HG02852 (cell line): ENCODE data around the gene DAO.

Experiments
- ATAC-seq: cut with Tn5 transposase; IDR thresholded peaks from one replicate; pipeline ENCODE4 v1.9.1; 2021; ENCODE audit warnings: mild to moderate bottlenecking, moderate library complexity; ENCODE audit not compliant: unreplicated experiment

The DAO gene

DNA sequence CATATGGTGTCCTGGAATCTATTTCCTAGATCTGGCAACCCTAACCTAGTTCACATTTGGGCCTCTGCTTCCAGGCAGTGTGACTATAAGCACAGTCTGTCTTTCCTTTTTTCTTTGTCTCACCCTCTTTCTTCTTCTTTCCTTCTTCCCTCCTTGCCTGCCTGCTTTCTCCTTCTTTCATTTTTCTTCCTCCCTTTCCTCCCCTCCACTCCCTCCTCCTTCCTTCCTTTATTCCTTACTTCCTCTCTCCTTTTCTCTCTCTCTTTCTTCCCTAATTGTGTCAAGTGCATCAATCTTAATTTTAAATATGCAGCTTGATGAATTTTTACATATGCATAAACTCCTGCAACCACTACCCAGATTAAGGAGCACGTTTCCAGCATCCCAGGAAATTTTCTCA, 4.6 kb upstream of the DAO start:
- no peak for ATAC-seq

DNA sequence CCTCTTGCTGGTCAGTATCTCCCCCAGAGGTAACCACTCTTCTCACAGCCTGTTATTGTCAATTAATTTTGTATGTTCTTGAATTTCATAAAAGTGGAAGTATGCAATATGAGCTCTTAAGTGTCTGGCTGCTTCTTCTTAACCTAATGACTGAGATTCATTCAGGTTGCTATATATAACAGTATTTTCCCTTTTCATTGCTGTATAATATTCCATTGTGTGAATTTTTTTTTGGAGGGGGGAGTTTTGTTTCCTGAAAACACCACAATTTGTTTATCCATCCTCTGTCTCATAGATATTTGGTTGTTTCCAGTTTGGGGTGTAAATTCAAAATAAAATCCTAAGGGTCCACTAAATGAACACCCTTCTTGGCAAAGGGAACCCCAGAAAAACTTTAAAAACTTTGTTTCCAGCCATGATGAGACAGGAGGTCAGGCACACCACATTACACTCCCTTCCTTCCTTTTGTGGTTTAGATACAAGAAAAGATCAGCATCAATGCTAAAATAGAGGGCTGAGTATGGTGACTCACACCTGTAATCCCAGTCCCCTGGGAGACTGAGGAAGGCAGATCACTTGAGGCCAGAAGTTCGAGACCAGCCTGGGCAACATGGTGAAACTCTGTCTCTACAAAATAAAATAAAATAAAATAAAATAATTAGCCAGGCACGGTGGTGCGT, 4.1 kb upstream of the DAO start:
- ATAC-seq, result no peak

DNA sequence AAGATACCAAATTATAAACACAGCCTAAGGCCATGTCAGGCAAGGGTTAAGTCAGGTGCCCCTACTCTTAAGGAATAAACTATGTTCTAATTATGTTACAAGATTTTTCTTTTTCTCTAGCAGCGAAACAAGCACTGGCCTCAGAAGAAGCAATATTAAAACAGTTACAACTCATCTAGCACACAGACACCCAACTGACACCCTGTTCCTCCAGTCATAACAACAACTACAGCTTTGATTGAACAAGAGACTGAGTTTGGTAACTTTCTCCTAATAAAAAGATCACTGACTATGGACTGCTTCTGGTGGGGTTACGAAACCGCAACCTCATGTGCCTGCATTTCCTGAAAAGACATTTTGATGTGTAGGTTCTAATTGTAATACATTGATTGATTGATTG, 3.3 kb upstream of the DAO start:
- ATAC-seq, result no peak

DNA sequence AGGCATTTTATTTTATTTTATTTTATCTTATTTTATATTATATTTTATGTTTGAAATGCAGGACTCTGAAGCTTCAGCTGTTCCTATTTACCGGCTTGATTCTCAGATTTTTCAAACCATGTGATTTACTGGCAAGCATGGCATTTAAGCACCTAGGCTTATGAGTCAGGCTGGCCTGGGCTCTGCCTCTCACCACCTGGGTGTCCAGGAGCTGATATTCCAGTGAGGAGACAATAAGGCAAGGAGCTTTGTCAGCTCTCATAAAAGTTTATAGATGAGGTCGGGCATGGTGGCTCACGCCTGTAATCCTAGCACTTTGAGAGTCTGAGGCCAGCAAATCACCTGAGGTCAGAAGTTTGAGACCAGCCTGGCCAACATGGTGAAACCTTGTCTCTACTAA, 2.1 kb downstream of the DAO start:
- no peak for ATAC-seq

DNA sequence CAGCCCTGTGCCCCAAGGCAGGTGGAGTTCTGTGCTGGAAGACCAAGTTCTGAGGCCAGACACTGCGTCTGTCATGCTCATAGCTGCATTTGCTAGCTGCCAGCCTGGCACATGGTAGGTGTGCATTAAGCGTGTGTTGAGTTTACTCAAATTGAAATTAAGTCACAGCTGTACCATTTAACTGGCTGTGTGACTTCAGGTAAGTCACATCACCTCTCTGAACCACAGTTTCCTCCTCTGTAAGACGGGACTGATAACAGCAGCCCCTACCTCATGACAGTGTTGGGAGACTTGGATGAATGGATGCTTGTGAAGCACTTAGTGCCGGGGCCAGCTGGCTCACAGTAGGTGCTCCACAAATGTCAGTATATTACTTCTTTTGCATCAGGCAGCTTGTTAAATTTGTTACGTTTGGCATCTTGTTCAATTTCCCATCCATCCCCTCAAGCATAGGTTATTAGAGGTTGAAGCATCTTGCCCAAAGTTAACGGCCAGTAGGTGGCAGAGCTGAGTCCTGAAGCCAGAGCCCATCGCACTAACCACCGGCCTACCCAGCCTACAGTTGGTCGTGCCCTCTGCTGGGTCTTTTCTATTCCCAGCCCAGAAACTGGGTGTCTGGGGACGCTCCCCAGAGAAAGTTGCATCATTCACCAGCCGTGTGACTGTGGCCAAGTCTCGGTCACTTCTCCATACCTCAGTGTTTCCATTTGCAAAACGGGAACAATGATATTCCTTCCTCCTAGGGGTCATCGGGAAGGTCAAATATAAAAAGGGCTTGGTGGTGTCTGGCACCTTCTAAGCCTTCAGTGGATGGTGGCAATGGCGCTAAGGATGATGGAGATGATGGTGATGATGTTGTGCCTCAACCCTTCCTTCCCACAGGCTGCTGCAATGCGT, 4.5 kb downstream of the DAO start:
- ATAC-seq, result no peak

DNA sequence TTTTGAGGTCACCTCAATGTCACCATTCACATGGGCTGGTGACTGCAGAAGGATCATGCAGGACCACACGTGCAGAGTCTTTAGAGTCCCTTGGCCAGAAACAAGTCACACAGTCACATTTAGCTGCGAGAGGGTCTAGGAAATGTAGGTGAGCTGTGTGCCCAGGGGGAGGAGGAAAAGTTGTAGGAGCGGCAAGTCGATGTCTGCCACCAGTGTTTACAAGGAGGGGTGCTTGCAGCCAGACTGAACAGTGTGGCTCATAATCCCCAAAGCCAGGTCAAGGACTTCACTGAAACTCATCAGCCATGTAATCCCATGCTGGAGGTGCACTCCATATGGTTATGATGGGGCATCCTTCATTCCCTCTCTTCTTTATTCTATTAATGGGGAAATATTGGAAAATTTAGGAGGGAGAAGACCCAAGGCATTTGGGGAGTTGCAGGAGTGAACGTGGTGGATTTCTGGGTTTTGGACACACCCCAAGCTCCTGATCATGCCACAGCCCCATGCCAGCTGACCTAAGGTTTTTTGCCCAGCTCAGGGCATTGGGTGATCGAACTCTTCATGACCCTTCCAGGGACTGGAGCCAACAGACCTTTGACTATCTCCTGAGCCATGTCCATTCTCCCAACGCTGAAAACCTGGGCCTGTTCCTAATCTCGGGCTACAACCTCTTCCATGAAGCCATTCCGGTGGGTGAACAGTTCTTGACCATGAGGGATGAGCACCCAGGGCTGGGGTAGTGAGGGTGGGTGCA, 7.2 kb downstream of the DAO start:
- no peak for ATAC-seq

DNA sequence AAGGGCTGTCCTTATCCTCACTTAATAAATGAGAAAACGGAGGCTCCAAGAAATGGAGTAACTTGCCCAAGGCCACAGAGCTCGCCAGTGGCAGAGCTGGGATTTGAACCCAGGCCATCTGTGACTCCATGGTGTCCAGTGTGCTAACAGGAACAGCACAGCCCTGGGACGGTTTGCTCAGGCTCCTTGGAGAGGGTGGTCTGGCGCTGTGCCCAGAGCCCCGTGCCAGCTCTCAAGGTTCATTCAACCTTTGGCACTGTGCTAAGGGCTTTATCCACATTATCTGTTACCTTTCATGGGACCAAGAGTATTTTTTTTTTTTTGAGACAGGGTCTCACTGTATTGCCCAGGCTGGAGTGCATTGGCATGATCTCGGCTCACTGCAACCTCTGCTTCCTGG, 8.1 kb downstream of the DAO start:
- no peak for ATAC-seq

DNA sequence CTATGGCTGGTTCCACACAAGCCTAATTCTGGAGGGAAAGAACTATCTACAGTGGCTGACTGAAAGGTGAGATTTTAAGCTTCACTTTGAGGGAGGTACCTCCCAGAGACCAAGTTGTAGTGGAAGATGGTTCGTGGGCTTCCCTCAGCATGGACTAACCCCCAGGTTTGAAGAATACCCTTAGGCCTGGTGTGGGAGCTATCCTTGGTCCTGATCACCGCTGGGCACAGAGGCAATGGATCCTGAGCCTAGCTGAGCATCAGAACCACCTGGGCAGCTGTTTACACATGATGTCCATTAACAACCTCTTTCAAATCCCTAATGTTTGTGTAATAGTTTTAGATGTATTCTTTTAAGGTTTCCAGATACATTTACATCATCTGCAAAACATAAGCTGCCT, 10.3 kb downstream of the DAO start:
- ATAC-seq, result no peak

DNA sequence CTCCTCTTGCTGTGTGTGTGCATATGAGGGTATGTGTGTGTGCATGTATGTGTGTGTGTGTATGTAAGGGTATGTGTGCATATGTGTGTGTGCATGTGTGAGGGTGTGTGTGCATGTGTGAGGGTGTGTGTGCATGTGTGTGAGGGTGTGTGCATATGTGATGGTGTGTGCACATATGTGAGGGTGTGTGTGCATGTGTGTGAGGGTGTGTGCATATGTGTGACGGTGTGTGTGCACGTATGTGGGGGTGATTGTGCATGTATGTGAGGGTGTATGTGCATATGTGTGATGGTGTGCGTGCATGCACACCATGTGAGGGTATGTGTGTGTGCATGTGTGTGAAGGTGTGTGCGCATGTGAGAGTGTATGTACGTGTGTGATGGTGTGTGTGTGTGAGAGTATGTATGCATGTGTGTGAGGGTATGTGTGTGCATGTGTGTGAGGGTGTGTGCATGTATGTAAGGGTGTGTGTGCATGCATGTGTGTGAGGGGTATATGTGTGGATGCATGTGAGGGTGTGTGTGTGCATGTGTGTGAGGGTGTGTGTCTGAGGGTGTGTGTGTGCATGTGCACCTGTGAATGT, 15.4 kb downstream of the DAO start:
- no peak for ATAC-seq

DNA sequence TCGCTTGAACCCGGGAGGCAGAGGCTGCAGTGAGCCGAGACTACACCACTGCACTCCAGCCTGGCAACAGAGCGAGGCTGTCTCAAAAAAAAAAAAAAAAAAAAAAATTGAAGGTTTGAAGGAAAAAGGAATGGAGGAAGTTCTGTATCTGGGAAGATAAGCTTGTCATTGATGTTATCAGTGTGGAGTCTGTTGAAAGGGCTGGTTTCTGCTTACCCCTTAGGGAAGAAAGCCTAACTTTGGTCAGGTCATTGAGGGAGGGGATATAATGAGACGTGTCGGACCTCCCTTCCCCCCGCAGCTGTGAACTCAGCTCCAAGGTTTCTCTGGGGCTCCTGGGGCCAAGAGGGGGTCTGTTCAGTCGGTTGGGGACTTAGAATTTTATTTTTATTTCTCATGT, 16.4 kb downstream of the DAO start:
- ATAC-seq, result no peak

DNA sequence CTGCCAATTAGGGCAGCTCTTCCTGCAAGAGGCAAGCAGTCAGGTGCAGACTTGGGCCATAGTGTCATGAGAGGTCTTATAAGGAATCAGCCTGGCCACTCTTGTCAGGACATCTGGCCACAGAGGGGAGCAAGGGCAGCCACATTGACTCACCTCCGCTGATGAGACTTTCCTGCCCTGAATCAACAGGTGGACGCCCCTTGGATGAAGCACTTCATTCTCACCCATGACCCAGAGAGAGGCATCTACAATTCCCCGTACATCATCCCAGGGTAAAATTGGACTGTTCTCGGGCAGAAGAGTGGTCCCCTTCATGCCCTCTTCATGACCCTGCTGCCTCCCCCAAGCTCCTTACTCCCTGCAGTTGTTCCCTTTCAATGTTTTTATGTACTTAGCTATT, 16.9 kb downstream of the DAO start:
- no peak for ATAC-seq

DNA sequence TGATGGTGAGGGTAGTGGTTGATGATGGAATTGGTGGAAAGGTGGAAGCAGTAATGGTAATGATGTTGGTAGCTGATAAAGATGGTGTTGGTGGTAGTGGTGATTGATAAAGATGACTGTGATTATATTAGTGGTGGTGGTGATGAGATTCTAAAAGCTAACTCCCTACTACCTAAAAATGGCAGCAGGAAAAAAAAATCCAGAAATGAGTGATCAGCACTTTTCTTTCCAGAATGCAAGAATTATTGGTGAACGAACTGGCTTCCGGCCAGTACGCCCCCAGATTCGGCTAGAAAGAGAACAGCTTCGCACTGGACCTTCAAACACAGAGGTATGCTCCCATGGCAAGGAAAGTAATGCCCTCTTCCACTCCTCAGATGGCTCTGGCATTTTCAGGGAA, 19.3 kb downstream of the DAO start:
- ATAC-seq, result no peak

DNA sequence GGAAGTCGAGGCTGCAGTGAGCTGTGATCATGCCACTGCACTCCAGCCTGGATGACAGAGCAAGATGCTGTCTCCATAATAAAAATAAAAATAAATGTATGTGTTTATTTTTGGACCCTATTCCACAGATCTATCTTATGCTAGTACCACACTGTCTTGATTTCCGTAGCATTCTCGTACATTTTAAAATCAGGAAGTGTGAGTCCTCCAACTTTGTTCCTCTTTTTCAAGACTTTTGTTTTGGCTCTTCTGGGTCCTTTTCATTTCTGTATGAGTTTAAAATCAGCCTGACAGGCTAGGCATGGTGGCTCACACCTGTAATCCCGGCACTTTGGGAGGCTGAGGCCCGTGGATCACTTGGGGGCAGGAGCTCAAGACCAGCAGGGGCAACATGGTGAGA, 25.8 kb downstream of the DAO start:
- ATAC-seq, result no peak

DNA sequence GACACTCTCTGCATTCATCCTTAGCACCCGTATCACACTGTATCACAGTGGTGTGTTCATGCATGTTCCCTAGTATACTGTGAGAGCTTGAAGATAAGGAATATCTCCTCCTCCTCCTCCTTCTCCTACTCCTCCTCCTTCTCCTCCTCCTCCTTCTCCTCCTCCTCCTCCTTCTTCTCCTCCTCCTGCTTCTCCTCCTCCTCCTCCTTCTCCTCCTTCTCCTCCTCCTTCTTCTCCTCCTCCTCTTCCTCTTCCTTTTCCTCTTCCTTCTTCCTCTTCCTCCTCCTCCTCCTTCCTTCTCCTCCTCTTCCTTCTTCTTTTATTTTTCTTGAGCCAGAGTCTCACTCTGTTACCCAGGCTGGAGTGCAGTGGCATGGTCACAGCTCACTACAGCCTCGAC, 27.1 kb downstream of the DAO start:
- no peak for ATAC-seq

DNA sequence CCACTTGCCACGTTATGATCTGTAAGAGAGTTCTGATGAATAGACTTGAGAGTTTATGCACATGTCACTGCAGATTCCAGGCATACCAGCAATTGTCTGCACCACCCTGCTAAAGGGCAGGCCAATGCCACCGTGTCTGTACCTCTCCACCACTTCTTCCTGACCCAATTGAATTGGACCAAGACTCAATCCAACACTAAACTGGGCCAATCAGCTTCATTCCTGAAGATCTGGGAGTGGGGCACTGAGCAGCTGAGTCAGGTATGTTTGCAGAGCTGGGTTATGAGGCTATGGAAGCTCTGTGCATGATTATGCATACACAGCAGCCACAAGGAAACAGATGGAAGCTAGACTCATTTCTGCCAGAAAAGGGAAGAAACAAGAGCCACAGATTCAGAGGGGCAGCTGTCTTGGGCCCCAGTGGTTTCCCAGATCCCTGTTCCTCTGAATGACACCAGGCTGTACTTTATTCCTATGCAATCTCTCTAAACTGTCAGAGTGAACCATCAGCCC, 28.0 kb downstream of the DAO start:
- no peak for ATAC-seq

DNA sequence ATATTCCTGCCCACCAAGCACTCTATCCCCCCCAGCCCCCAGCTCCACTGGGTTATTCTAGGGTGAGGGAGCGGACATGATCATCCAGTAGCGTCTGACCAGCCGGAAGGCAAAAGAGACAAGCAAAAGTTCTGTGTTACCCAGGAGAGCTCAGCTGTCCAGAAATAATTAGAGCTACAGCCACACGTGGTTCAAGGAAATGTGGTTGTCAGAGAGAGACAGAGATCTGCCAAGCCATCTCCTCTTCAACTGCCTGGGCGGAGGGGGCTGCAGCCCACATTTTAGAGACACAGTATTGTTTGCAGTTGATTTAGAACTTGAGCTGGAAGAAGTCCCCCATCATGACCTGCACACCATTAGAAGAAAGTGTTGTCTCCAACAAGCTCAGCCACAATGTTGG, 30.4 kb downstream of the DAO start:
- no peak for ATAC-seq

DNA sequence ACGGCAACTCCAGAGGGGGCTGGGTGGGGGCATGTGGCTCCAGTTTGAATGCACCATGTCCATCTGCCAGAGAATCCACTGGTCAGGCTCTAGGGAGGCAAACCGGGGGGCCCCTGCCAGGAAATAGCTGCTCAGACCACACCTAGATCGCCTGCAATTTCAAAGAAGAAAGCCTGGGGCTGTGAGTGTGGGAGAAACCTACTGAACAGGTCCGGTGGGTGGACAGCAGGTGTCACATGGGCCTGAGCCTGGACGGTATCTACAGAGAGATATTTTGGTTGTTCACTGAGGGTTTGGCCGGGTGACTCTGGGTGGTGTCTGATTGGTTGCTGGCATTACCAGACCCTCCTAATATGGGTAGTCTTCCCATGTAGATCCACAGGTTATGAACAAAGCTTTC, 32.0 kb downstream of the DAO start:
- no peak for ATAC-seq

DNA sequence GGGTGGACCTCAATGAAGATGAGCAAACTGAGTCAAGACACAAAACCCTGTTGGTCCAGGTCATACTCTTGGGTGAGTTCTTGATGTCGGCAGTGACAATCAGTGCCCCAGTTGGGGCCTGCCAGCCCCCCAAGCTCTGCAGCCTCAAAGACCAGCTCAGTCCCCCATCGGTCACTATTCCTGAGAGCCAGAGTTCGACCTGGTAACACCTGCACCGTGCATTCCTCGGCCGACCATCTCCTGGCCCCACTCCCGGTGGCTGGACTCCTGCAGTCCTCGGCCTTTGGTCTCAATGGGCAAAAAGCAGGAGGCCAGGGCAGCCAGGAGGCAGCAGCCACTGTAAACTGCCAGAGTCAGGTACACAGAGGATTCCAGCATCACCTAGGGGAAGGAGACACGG, 32.5 kb downstream of the DAO start:
- no peak for ATAC-seq

DNA sequence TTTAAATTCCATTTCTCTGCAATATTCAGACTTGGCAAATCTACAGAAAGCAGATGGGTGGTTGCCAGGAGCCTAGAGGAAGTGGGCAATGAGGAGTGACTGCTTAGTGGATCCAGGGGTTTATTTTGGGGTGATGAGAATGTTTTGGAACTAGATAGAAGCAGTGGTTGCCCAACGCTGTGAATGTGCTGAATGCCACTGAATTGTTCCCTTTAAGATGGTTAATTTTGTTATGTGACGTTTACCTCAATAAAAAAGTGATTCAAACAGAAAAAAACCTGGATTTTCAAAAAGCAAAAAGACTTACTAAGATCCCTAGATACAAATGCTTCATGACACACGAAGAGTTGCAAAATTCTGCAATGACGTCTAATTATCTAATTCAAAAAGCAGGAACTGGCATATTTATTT, 34.2 kb downstream of the DAO start:
- ATAC-seq, result no peak

DNA sequence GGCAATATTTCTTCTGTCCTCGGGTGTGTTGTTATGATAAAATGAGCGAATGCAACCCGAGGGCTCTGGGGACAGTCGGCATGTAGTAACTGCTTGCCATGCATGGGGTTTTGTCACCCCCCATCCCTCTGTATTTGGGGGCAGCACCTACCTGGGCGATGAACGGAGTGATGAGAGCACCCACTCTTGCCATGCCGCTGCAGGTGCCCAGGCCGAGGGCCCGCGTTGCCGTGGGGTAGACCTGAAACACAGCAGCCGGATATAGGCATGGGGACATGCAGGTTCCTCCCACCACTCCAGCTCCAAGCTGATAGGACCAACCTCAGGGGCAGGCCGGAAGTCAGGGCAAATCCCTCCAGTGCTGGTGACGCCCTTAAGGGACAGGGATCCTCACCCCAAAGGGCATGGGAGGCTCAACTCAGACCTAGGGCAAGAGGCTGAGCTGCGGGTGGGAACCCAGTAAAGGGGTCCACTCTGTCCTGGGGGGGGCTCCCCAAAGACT, 35.8 kb downstream of the DAO start:
- no peak for ATAC-seq

DNA sequence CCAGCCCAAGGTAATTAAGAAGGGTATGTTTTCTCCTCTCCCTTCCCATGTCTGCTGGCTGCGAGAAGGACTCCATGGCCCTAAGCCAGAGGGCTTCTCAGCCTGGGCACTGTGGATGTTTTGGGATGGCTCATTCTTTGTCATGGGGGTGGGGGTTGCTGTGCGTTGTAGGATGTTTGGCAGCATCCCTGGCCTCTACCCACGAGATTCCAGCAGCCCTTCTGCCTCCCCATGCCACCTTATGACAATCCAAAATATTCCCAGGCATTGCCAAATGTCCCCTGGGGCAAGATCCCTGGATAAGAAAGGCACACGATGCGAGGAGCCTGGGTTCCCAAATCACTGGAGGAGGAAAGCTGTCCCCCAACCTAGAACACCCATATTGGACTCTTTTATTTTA, 36.4 kb downstream of the DAO start:
- no peak for ATAC-seq
